ENCODE measurements around the gene GALNT17.

The GALNT17 gene

DNA sequence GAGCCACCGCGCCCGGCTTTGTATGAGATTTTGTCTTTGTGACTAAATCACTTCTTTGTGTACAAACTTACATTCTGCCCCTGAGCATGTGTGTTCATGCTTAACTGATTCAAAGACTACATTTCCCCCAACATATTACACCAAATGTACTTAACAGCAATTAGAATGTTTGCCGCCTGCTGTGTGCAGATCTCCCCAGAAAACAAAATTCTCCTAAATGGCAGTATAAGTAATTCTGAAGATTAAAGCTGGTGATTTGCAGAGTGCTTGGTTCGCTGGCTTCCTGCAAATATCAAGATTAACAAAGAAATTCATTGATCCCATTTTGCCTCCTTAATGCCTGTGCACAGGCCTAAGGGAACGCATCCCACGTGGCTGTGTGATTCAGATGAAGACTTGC lies 230.3 kb downstream of the GALNT17 start:
- no peak overlapping the region for H2AFZ ChIP-seq (ENCODE audit: low read length)
- H3K4me3 ChIP-seq (ENCODE audit: low read length) = no peak overlapping the region
- H3F3A ChIP-seq (ENCODE audit: insufficient read depth, low read length) = no peaks in the 10 kb centered on the region
- H3K27me3 ChIP-seq (replicated peaks; ENCODE audit: insufficient read depth, low read length) = no peaks in the 10 kb centered on the region
- H4K20me1 ChIP-seq (ENCODE audit: insufficient read depth, low read length) = no peaks in the 10 kb centered on the region
- no peaks in the 10 kb centered on the region for H3K4me1 ChIP-seq (ENCODE audit: low read length)
- no peak for TF ChIP-seq EZH2phosphoT487 (IDR thresholded peaks at IDR 0.05; ENCODE audit: low read length)
- TF ChIP-seq, protein P1, sequence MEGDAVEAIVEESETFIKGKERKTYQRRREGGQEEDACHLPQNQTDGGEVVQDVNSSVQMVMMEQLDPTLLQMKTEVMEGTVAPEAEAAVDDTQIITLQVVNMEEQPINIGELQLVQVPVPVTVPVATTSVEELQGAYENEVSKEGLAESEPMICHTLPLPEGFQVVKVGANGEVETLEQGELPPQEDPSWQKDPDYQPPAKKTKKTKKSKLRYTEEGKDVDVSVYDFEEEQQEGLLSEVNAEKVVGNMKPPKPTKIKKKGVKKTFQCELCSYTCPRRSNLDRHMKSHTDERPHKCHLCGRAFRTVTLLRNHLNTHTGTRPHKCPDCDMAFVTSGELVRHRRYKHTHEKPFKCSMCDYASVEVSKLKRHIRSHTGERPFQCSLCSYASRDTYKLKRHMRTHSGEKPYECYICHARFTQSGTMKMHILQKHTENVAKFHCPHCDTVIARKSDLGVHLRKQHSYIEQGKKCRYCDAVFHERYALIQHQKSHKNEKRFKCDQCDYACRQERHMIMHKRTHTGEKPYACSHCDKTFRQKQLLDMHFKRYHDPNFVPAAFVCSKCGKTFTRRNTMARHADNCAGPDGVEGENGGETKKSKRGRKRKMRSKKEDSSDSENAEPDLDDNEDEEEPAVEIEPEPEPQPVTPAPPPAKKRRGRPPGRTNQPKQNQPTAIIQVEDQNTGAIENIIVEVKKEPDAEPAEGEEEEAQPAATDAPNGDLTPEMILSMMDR (IDR thresholded peaks at IDR 0.05; ENCODE audit: low read length) = no peak
- no peak for TF ChIP-seq EZH2 (optimal IDR thresholded peaks at IDR 0.05; ENCODE audit: low read depth, low read length)
- no peaks in the 10 kb centered on the region for H3K79me2 ChIP-seq (ENCODE audit: low read length)
- H3K27ac ChIP-seq (ENCODE audit: low read length) = no peak overlapping the region
- H3K36me3 ChIP-seq (replicated peaks; ENCODE audit: insufficient read depth, low read length) = no peaks in the 10 kb centered on the region
- H3K4me2 ChIP-seq (ENCODE audit: low read depth, low read length) = no peak overlapping the region
- no peak for DNase-seq
- no peak overlapping the region for H3K9ac ChIP-seq (ENCODE audit: low read length)
- H3K9me3 ChIP-seq (replicated peaks; ENCODE audit: insufficient read depth, low read length) = no peaks in the 10 kb centered on the region
- H3K9me2 ChIP-seq (replicated peaks; ENCODE audit: insufficient read depth, low read length) = no peaks in the 10 kb centered on the region

DNA sequence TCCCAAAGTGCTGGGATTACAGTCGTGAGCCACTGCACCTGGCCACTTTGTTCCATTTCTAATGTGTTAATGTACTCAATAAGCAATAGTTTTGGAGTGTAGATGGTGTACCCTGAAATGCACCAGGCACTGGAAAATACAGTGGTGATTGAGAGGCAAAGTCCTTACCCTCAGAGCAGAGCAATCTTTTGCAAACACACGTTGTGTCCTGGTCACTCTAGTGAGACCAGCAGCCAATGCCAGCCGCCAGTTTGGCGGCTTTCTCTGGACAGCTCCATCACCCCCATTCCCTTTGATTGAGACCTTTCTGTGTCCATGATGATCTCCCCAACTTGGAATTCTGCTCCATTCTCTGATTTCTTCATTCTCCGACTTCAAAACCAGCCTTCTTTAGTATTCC lies 231.3 kb downstream of the GALNT17 start:
- H3K4me2 ChIP-seq (ENCODE audit: low read depth, low read length) = no peak overlapping the region
- TF ChIP-seq EZH2 (optimal IDR thresholded peaks at IDR 0.05; ENCODE audit: low read depth, low read length) (no peak), EZH2phosphoT487 (IDR thresholded peaks at IDR 0.05; ENCODE audit: low read length) (no peak)
- TF ChIP-seq, protein P1 (IDR thresholded peaks at IDR 0.05; ENCODE audit: low read length) = no peak
- H2AFZ ChIP-seq (ENCODE audit: low read length) = no peak overlapping the region
- H4K20me1 ChIP-seq (ENCODE audit: insufficient read depth, low read length) = no peaks in the 10 kb centered on the region
- H3K79me2 ChIP-seq (ENCODE audit: low read length) = no peaks in the 10 kb centered on the region
- no peaks in the 10 kb centered on the region for H3K27me3 ChIP-seq (replicated peaks; ENCODE audit: insufficient read depth, low read length)
- no peaks in the 10 kb centered on the region for H3F3A ChIP-seq (ENCODE audit: insufficient read depth, low read length)
- no peak overlapping the region for H3K4me3 ChIP-seq (ENCODE audit: low read length)
- H3K9ac ChIP-seq (ENCODE audit: low read length) = no peak overlapping the region
- no peaks in the 10 kb centered on the region for H3K9me3 ChIP-seq (replicated peaks; ENCODE audit: insufficient read depth, low read length)
- H3K4me1 ChIP-seq (ENCODE audit: low read length) = no peaks in the 10 kb centered on the region
- no peaks in the 10 kb centered on the region for H3K36me3 ChIP-seq (replicated peaks; ENCODE audit: insufficient read depth, low read length)
- no peak overlapping the region for H3K27ac ChIP-seq (ENCODE audit: low read length)
- DNase-seq = no peak
- no peaks in the 10 kb centered on the region for H3K9me2 ChIP-seq (replicated peaks; ENCODE audit: insufficient read depth, low read length)

DNA sequence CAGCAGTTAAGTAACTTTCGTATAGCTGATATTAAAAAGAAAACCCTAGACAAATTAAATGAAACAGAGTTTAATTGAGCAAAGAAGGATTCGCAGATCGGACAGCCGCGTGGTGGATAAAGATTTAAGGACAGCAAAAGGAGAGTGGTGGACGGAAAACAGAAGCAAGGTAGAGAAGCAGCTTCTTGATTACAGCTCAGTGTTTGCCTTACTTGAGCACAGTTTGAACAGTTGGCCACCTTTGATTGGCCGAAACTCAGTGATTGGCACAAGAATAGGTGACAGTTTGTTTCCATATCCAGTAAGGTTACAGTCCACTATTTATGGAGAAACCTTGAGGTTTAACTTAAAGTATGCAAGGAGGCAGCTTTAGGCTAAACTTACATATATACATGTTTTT lies 231.7 kb downstream of the GALNT17 start:
- no peak for DNase-seq
- Histone ChIP-seq H3K27ac (ENCODE audit: low read length) (no peak overlapping the region), H3F3A (ENCODE audit: insufficient read depth, low read length) (no peaks in the 10 kb centered on the region), H3K4me2 (ENCODE audit: low read depth, low read length) (no peak overlapping the region), H3K36me3 (replicated peaks; ENCODE audit: insufficient read depth, low read length) (no peaks in the 10 kb centered on the region), H3K9me2 (replicated peaks; ENCODE audit: insufficient read depth, low read length) (no peaks in the 10 kb centered on the region), H4K20me1 (ENCODE audit: insufficient read depth, low read length) (no peaks in the 10 kb centered on the region), H2AFZ (ENCODE audit: low read length) (no peak overlapping the region), H3K4me1 (ENCODE audit: low read length) (no peaks in the 10 kb centered on the region), H3K9me3 (replicated peaks; ENCODE audit: insufficient read depth, low read length) (no peaks in the 10 kb centered on the region), H3K9ac (ENCODE audit: low read length) (no peak overlapping the region), H3K4me3 (ENCODE audit: low read length) (no peak overlapping the region), H3K79me2 (ENCODE audit: low read length) (no peaks in the 10 kb centered on the region), H3K27me3 (replicated peaks; ENCODE audit: insufficient read depth, low read length) (no peaks in the 10 kb centered on the region)
- no peak for TF ChIP-seq EZH2 (optimal IDR thresholded peaks at IDR 0.05; ENCODE audit: low read depth, low read length)
- TF ChIP-seq, protein P1 (IDR thresholded peaks at IDR 0.05; ENCODE audit: low read length) = no peak
- TF ChIP-seq EZH2phosphoT487 (IDR thresholded peaks at IDR 0.05; ENCODE audit: low read length) = no peak
